Measurements from ENCODE around the gene FSHR.

FSHR gene

GRCh38 chr2:49068613-49069012 is 85.7 kb downstream of the FSHR start:
- no peak for ATAC-seq
- no peaks in the 10 kb centered on the region for H3K36me3 Mint-ChIP-seq
- no peak overlapping the region for H3K27ac Mint-ChIP-seq
- no peaks in the 10 kb centered on the region for H3K27me3 Mint-ChIP-seq
- H3K4me3 Mint-ChIP-seq = no peak overlapping the region
- no peaks in the 10 kb centered on the region for H3K9me3 Mint-ChIP-seq
- no peaks in the 10 kb centered on the region for H3K4me1 Mint-ChIP-seq

GRCh38 chr2:49067971-49068370 is 86.3 kb downstream of the FSHR start:
- ATAC-seq = no peak
- Mint-ChIP-seq H3K4me3 (no peak overlapping the region), H3K36me3 (no peaks in the 10 kb centered on the region), H3K4me1 (no peaks in the 10 kb centered on the region), H3K9me3 (peaks cover 2% of the 10 kb centered on the region), H3K27ac (no peak overlapping the region), H3K27me3 (no peaks in the 10 kb centered on the region)

- no peak overlapping the region for H3K27ac Mint-ChIP-seq
- no peaks in the 10 kb centered on the region for H3K27me3 Mint-ChIP-seq
- no peak overlapping the region for H3K4me3 Mint-ChIP-seq
- no peak for ATAC-seq
- H3K36me3 Mint-ChIP-seq = no peaks in the 10 kb centered on the region
- no peaks in the 10 kb centered on the region for H3K4me1 Mint-ChIP-seq
- peaks cover 14% of the 10 kb centered on the region for H3K9me3 Mint-ChIP-seq
These were observed 101.2 kb downstream of the FSHR start for GRCh38 chr2:49053156-49053555.

- Mint-ChIP-seq H3K27ac (no peak overlapping the region), H3K4me3 (no peak overlapping the region), H3K9me3 (no peaks in the 10 kb centered on the region), H3K27me3 (no peaks in the 10 kb centered on the region), H3K4me1 (no peaks in the 10 kb centered on the region), H3K36me3 (no peaks in the 10 kb centered on the region)
- no peak for ATAC-seq
These were observed 104.0 kb downstream of the FSHR start for GRCh38 chr2:49050265-49050664.

- Mint-ChIP-seq H3K36me3 (no peaks in the 10 kb centered on the region), H3K9me3 (no peaks in the 10 kb centered on the region), H3K27ac (no peak overlapping the region), H3K4me1 (no peaks in the 10 kb centered on the region), H3K4me3 (no peak overlapping the region), H3K27me3 (no peaks in the 10 kb centered on the region)
- no peak for ATAC-seq
These were observed 105.2 kb downstream of the FSHR start for GRCh38 chr2:49049161-49049560.

- Mint-ChIP-seq H3K27ac (no peak overlapping the region), H3K4me1 (no peaks in the 10 kb centered on the region), H3K36me3 (no peaks in the 10 kb centered on the region), H3K4me3 (no peak overlapping the region), H3K27me3 (no peaks in the 10 kb centered on the region), H3K9me3 (no peaks in the 10 kb centered on the region)
- no peak for ATAC-seq
These were observed 109.2 kb downstream of the FSHR start for GRCh38 chr2:49045083-49045482.

GRCh38 chr2:49044350-49045079 is 109.8 kb downstream of the FSHR start:
- H3K27me3 Mint-ChIP-seq = no peaks in the 10 kb centered on the region
- H3K36me3 Mint-ChIP-seq = no peaks in the 10 kb centered on the region
- no peak for ATAC-seq
- H3K4me1 Mint-ChIP-seq = no peaks in the 10 kb centered on the region
- H3K4me3 Mint-ChIP-seq = no peak overlapping the region
- no peak overlapping the region for H3K27ac Mint-ChIP-seq
- no peaks in the 10 kb centered on the region for H3K9me3 Mint-ChIP-seq

GRCh38 chr2:49043405-49043982 is 110.8 kb downstream of the FSHR start:
- Mint-ChIP-seq H3K36me3 (no peaks in the 10 kb centered on the region), H3K4me1 (no peaks in the 10 kb centered on the region)

GRCh38 chr2:49042488-49042887 is 111.8 kb downstream of the FSHR start:
- Mint-ChIP-seq H3K27ac (no peak overlapping the region), H3K4me3 (no peak overlapping the region), H3K9me3 (no peaks in the 10 kb centered on the region), H3K4me1 (no peaks in the 10 kb centered on the region), H3K27me3 (no peaks in the 10 kb centered on the region), H3K36me3 (no peaks in the 10 kb centered on the region)
- ATAC-seq = no peak

More at GRCh38 chr2:49043405-49043982, 110.8 kb downstream of the FSHR start:
- Mint-ChIP-seq H3K4me3 (no peak overlapping the region), H3K27me3 (no peaks in the 10 kb centered on the region), H3K27ac (no peak overlapping the region), H3K9me3 (no peaks in the 10 kb centered on the region)
- no peak for ATAC-seq

- no peak overlapping the region for H3K4me3 Mint-ChIP-seq
- no peaks in the 10 kb centered on the region for H3K4me1 Mint-ChIP-seq
- no peaks in the 10 kb centered on the region for H3K36me3 Mint-ChIP-seq
- no peaks in the 10 kb centered on the region for H3K9me3 Mint-ChIP-seq
- no peaks in the 10 kb centered on the region for H3K27me3 Mint-ChIP-seq
- ATAC-seq = no peak
- H3K27ac Mint-ChIP-seq = no peak overlapping the region
These were observed 113.3 kb downstream of the FSHR start for GRCh38 chr2:49041061-49041460.

GRCh38 chr2:49037197-49037596 is 117.1 kb downstream of the FSHR start:
- H3K4me1 Mint-ChIP-seq = no peaks in the 10 kb centered on the region
- H3K36me3 Mint-ChIP-seq = no peaks in the 10 kb centered on the region
- no peaks in the 10 kb centered on the region for H3K27me3 Mint-ChIP-seq
- no peak overlapping the region for H3K4me3 Mint-ChIP-seq
- no peak overlapping the region for H3K27ac Mint-ChIP-seq
- H3K9me3 Mint-ChIP-seq = no peaks in the 10 kb centered on the region
- ATAC-seq = no peak

GRCh38 chr2:49035481-49035880 is 118.8 kb downstream of the FSHR start:
- Mint-ChIP-seq H3K9me3 (no peaks in the 10 kb centered on the region), H3K27me3 (no peaks in the 10 kb centered on the region), H3K36me3 (no peaks in the 10 kb centered on the region), H3K4me1 (no peaks in the 10 kb centered on the region), H3K4me3 (no peak overlapping the region), H3K27ac (no peak overlapping the region)
- no peak for ATAC-seq

- Mint-ChIP-seq H3K4me1 (no peaks in the 10 kb centered on the region), H3K36me3 (no peaks in the 10 kb centered on the region), H3K4me3 (no peak overlapping the region), H3K27ac (no peak overlapping the region), H3K9me3 (no peaks in the 10 kb centered on the region), H3K27me3 (no peaks in the 10 kb centered on the region)
- no peak for ATAC-seq
These were observed 120.7 kb downstream of the FSHR start for GRCh38 chr2:49033394-49034185.

GRCh38 chr2:49032936-49033335 is 121.4 kb downstream of the FSHR start:
- Mint-ChIP-seq H3K27ac (no peak overlapping the region), H3K36me3 (no peaks in the 10 kb centered on the region)

GRCh38 chr2:49032126-49032525 is 122.2 kb downstream of the FSHR start:
- no peaks in the 10 kb centered on the region for H3K36me3 Mint-ChIP-seq
- no peak overlapping the region for H3K27ac Mint-ChIP-seq
- no peaks in the 10 kb centered on the region for H3K9me3 Mint-ChIP-seq
- H3K4me1 Mint-ChIP-seq = no peaks in the 10 kb centered on the region
- no peaks in the 10 kb centered on the region for H3K27me3 Mint-ChIP-seq
- no peak for ATAC-seq
- no peak overlapping the region for H3K4me3 Mint-ChIP-seq

More at GRCh38 chr2:49032936-49033335, 121.4 kb downstream of the FSHR start:
- ATAC-seq = no peak
- Mint-ChIP-seq H3K9me3 (no peaks in the 10 kb centered on the region), H3K27me3 (no peaks in the 10 kb centered on the region), H3K4me1 (no peaks in the 10 kb centered on the region), H3K4me3 (no peak overlapping the region)

- no peaks in the 10 kb centered on the region for H3K4me1 Mint-ChIP-seq
- no peak overlapping the region for H3K27ac Mint-ChIP-seq
- no peaks in the 10 kb centered on the region for H3K27me3 Mint-ChIP-seq
- no peak for ATAC-seq
- no peaks in the 10 kb centered on the region for H3K36me3 Mint-ChIP-seq
- H3K4me3 Mint-ChIP-seq = no peak overlapping the region
- no peaks in the 10 kb centered on the region for H3K9me3 Mint-ChIP-seq
These were observed 124.9 kb downstream of the FSHR start for GRCh38 chr2:49029406-49029805.
